HepG2 (cell line): ENCODE data around the gene KCNJ6. TPM values are rescaled to one million over a fixed set of nuclear protein-coding genes. Genes with fewer than 3 reads are reported as not detected.

Experiments used
- ATAC-seq: fragments of 200-7000 bp; cut with Tn5 transposase; 3 replicates; pipeline ENCODE4 v1.9.1; 2020; ENCODE audit warnings: mild to moderate bottlenecking, moderate library complexity
- BruUV-seq: library from RNA; stranded (reverse); fragments of 400-500 nt; replicated peaks from 2 replicates; lab custom pipeline; 2021; lab: Mats Ljungman, UMichigan
- CTCF ChIA-PET: fragments of 300-600 bp; formaldehyde crosslinking; extraction: SDS; loops from one replicate; lab custom pipeline; 2021; ENCODE audit warnings: low total read pairs, inconsistent platforms, low intra/inter-chr PET ratio; lab: Yijun Ruan, JAX
- POLR2A ChIA-PET: fragments of 350-600 bp; sonication (Branson Sonifier 250); formaldehyde crosslinking; loops from one replicate; lab custom pipeline; 2020; ENCODE audit warnings: antibody characterized with exemption, inconsistent platforms; lab: Yijun Ruan, JAX
- DNase-seq: peaks from one replicate; pipeline ENCODE4 v3.0.0-alpha.2; 2015; ENCODE audit warnings: low spot score
- FAIRE-seq: peaks from 3 replicates; lab custom pipeline; 2011; peaks lifted over from hg19 to GRCh38; lab: Jason Lieb, UNC
- H2AFZ ChIP-seq: one replicate; pipeline ENCODE4 v1.6.1; 2011; ENCODE audit warnings: low read length, inconsistent platforms
- H3K27ac ChIP-seq: fragments of 300-600 bp; 3 replicates; pipeline ENCODE4 v1.8.0; 2011; ENCODE audit warnings: mixed run types, mild to moderate bottlenecking, mixed read lengths, low read length, inconsistent platforms; ENCODE audit not compliant: insufficient read depth; ENCODE audit errors: extremely low read length
- H3K27me3 ChIP-seq, 2 experiments: fragments of 200-600 bp in 1 of 2; 2 replicates in 1 of 2; 3 replicates in 1 of 2; pipeline versions ENCODE4 v1.6.0 to v1.8.0; 2011; ENCODE audit warnings: low read length in 2 of 2, mild to moderate bottlenecking in 2 of 2, moderate library complexity in 2 of 2, inconsistent platforms in 1 of 2; ENCODE audit not compliant: insufficient read depth in 2 of 2, control insufficient read depth in 1 of 2
- H3K36me3 ChIP-seq, 2 experiments: fragments of 200-600 bp in 1 of 2; replicated peaks in 1 of 2; 2 replicates in 1 of 2; 3 replicates in 1 of 2; pipeline versions ENCODE4 v1.5.1 to v1.8.0; 2011; ENCODE audit warnings: low read length in 2 of 2, inconsistent platforms in 1 of 2; ENCODE audit not compliant: insufficient read depth in 2 of 2, control insufficient read depth in 1 of 2
- H3K4me1 ChIP-seq: 2 replicates; pipeline ENCODE4 v1.5.1; 2012; ENCODE audit warnings: low read length, inconsistent platforms; ENCODE audit not compliant: insufficient read depth
- H3K4me2 ChIP-seq: 2 replicates; pipeline ENCODE4 v1.6.0; 2011; ENCODE audit warnings: low read depth, low read length, inconsistent platforms
- H3K4me3 ChIP-seq, 3 experiments: fragments of 200-600 bp in 1 of 3; sonication (generic), shearing (Covaris generic) in 1 of 3; replicated peaks in 1 of 3; 2 replicates each; pipeline ENCODE4 v1.5.1; 2011 to 2016; ENCODE audit warnings: low read length in 3 of 3, inconsistent platforms in 2 of 3, low read depth in 2 of 3, mild to moderate bottlenecking in 2 of 3, control low read depth in 1 of 3, mixed read lengths in 1 of 3; ENCODE audit not compliant: insufficient read depth in 1 of 3
- H3K79me2 ChIP-seq: one replicate; pipeline ENCODE4 v1.6.1; 2011; ENCODE audit warnings: low read length, inconsistent platforms; ENCODE audit not compliant: insufficient read depth
- H3K9ac ChIP-seq: 2 replicates; pipeline ENCODE4 v1.6.0; 2011; ENCODE audit warnings: mild to moderate bottlenecking, low read depth, low read length, inconsistent platforms; ENCODE audit not compliant: insufficient read depth
- H3K9me3 ChIP-seq: 2 replicates; pipeline ENCODE4 v1.5.1; 2012; ENCODE audit warnings: mild to moderate bottlenecking, low read length
- H4K20me1 ChIP-seq: 2 replicates; pipeline ENCODE4 v1.6.0; 2011; ENCODE audit warnings: inconsistent platforms, mild to moderate bottlenecking, low read length, moderate library complexity; ENCODE audit not compliant: insufficient read depth
- MAFF ChIP-seq: IDR thresholded peaks from 2 replicates; pipeline ENCODE4 v1.6.1; 2011; ENCODE audit warnings: low read depth, low read length, improper control_type of control experiment
- PAWR ChIP-seq: sonication (generic); formaldehyde crosslinking; IDR thresholded peaks from 2 replicates; pipeline ENCODE4 v1.4.0; 2020; ENCODE audit warnings: missing genetic modification reagents, mild to moderate bottlenecking, borderline replicate concordance
- RAD21 ChIP-seq: fragments of 450-650 bp; formaldehyde crosslinking; IDR thresholded peaks from 2 replicates; pipeline ENCODE4 v1.5.0; 2020; ENCODE audit warnings: mild to moderate bottlenecking
- SRSF9 ChIP-seq: fragments of 200-400 bp; formaldehyde crosslinking; IDR thresholded peaks from 2 replicates; pipeline ENCODE4 v1.6.1; 2018; ENCODE audit warnings: borderline replicate concordance, mild to moderate bottlenecking, low read depth, low read length; ENCODE audit not compliant: insufficient read depth, poor library complexity, severe bottlenecking
- ZMAT3 ChIP-seq: sonication (generic); formaldehyde crosslinking; conservative IDR thresholded peaks from 2 replicates; pipeline ENCODE4 v1.7.0; 2021; ENCODE audit warnings: missing genetic modification reagents
- ZNF263 ChIP-seq: sonication (generic); formaldehyde crosslinking; IDR thresholded peaks from 2 replicates; pipeline ENCODE4 v1.4.0; 2020; ENCODE audit warnings: missing genetic modification reagents
- ZNF292 ChIP-seq: sonication (generic); formaldehyde crosslinking; IDR thresholded peaks from 2 replicates; pipeline ENCODE4 v1.8.1; 2022; ENCODE audit warnings: mild to moderate bottlenecking, low read depth, missing genetic modification reagents, borderline replicate concordance
- WGBS: methylation state at CpG from one replicate; pipeline ENCODE4 v1.1.6; 2017; ENCODE audit warnings: low lambda C conversion rate; 5-methylcytosine and 5-hydroxymethylcytosine counted together
- in situ Hi-C: cut with HindIII; loops from 2 replicates; pipeline ENCODE4 v1.10.0; 2017; ENCODE audit warnings: low pct_unique_long_range_greater_than_20kb; ENCODE audit not compliant: extremely low pct_ligation_motif_present
- intact Hi-C: fragments of 100-400 bp; cut with micrococcal nuclease; formaldehyde crosslinking; loops from one replicate; pipeline ENCODE4 v1.10.0; 2022; ENCODE audit not compliant: unreplicated experiment
- polyA plus RNA-seq, 8 experiments: library from polyadenylated mRNA; depleted of rRNA in 3 of 8; stranded (reverse) in 7 of 8; unstranded in 1 of 8; fragments of >200 nt; fragmentation: Illumina TruSeq in 4 of 8; extraction: Trizol in 4 of 8; gene quantifications; 2 replicates each; pipeline versions ENCODE4 v1.2.1 to v1.2.3, GENCODE V29; 2011 to 2016; ENCODE audit warnings: low read depth in 4 of 8, missing spikeins in 1 of 8, mixed read lengths in 1 of 8; ENCODE audit not compliant: insufficient read depth in 1 of 8
- total RNA-seq, 5 experiments: library from RNA; depleted of rRNA; stranded (reverse); fragments of >200 nt; fragmentation: Illumina TruSeq; extraction: Trizol; gene quantifications; 2 replicates each; pipeline ENCODE4 v1.2.3, GENCODE V29; 2016; ENCODE audit warnings: low read depth in 1 of 5
- TF ChIP-seq, protein P1 (sequence below): IDR thresholded peaks from 2 replicates; pipeline ENCODE4 v1.6.1; 2016; ENCODE audit warnings: missing compliant biosample characterization, missing genetic modification reagents, borderline replicate concordance
- TF ChIP-seq, protein P2 (sequence below): sonication (generic); formaldehyde crosslinking; IDR thresholded peaks from 2 replicates; pipeline ENCODE4 v1.5.1; 2020; ENCODE audit warnings: mild to moderate bottlenecking, missing genetic modification reagents, moderate library complexity
- TF ChIP-seq, protein P3 (sequence below), 2 experiments: sonication (generic) in 1 of 2; formaldehyde crosslinking in 1 of 2; IDR thresholded peaks; 2 replicates each; pipeline versions ENCODE4 v1.4.0 to v1.6.1; 2016 to 2020; ENCODE audit warnings: borderline replicate concordance in 1 of 2, low read depth in 1 of 2, mild to moderate bottlenecking in 1 of 2, missing genetic modification reagents in 1 of 2
- TF ChIP-seq, protein P4 (sequence below): sonication (generic); formaldehyde crosslinking; IDR thresholded peaks from 2 replicates; pipeline ENCODE4 v1.8.1; 2023; ENCODE audit warnings: mild to moderate bottlenecking, missing genetic modification reagents, borderline replicate concordance
- TF ChIP-seq, protein P5 (sequence below): fragments of 450-650 bp; IDR thresholded peaks from 2 replicates; pipeline ENCODE4 v1.6.1; 2017; ENCODE audit warnings: mild to moderate bottlenecking

Gene KCNJ6
- total and polyA plus RNA-seq, 2 of the 13 experiments (the other 11 are each of a cell fraction or from before 2014, with no cell fraction given) = not detected

DNA sequence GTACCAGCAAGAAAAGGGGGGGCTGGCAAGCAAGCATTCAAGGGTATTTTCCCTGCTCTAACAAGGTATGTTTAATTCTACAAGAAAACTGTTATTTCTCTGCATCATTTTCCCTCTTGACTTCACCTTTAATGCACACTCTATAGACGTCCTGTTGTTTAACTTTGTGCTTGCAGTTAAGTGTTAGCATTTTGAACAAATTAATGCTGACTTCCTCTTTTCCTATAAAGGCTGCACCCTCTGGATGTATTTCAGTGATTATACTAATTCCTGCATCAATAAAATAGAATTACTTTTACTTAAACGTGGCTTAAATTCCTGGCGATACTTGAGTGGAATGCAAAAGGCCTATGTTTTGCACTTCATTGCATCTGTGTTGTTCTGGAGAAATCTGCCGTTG, 183.3 kb downstream of the KCNJ6 start (continued):
- TF ChIP-seq, protein P1, sequence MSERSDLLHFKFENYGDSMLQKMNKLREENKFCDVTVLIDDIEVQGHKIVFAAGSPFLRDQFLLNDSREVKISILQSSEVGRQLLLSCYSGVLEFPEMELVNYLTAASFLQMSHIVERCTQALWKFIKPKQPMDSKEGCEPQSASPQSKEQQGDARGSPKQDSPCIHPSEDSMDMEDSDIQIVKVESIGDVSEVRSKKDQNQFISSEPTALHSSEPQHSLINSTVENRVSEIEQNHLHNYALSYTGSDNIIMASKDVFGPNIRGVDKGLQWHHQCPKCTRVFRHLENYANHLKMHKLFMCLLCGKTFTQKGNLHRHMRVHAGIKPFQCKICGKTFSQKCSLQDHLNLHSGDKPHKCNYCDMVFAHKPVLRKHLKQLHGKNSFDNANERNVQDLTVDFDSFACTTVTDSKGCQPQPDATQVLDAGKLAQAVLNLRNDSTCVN (CRISPR knock-in tag) = no peak
- TF ChIP-seq SRSF9 (no peak), PAWR (CRISPR knock-in tag) (no peak), RAD21 (CRISPR knock-in tag) (no peak)

DNA sequence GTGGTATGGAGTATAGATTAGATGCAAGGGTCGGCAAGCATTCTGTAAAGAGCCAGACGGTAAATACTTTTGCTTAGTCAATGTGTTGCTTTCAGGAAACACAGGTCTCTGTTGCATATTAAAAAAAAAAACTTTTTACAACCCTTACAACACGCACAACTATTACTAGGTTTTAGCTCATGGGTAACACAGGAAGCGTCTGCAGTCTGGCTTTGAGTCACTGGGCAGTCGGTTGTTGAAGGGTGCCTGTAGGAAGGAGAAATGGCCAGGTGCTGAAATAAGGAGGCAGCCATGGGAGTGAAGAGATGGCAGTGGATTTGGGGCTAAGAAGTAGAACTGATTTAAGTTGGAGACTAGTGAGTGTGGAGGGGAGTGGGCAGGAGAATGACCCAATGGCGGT, 192.1 kb downstream of the KCNJ6 start:
- no peaks in the 10 kb centered on the region for H4K20me1 ChIP-seq
- H3K9ac ChIP-seq = no peak overlapping the region
- no peaks in the 10 kb centered on the region for H3K4me1 ChIP-seq
- in situ Hi-C loops (loop anchor here (25.0 kb wide), 1 partner anchor 638 kb away; no protein-coding TSS in a partner anchor), intact Hi-C loops (no loop called here)
- no peak overlapping the region for H2AFZ ChIP-seq
- DNase-seq (no peak), ATAC-seq (no peak), FAIRE-seq (no peak)
- WGBS = 19% methylated on average over 6 of the region's 6 CpGs
- H3K9me3 ChIP-seq = no peaks in the 10 kb centered on the region
- H3K36me3 ChIP-seq = no peaks in the 10 kb centered on the region
- ChIA-PET CTCF (no interaction called here), POLR2A (no interaction called here)
- no peak overlapping the region for H3K27ac ChIP-seq
- no peak overlapping the region for H3K4me2 ChIP-seq
- BruUV-seq = no TSS peak
- no peaks in the 10 kb centered on the region for H3K79me2 ChIP-seq
- H3K27me3 ChIP-seq = 0 out of 5 replicates have a peak, but pooled peaks cover 0 to 4% of the 10 kb centered on the region in 2 experiments
- H3K4me3 ChIP-seq = no peak overlapping the region
- TF ChIP-seq ZNF292 (CRISPR knock-in tag) (no peak), MAFF (no peak), ZNF263 (CRISPR knock-in tag) (no peak), ZMAT3 (no peak)
- TF ChIP-seq, protein P2, sequence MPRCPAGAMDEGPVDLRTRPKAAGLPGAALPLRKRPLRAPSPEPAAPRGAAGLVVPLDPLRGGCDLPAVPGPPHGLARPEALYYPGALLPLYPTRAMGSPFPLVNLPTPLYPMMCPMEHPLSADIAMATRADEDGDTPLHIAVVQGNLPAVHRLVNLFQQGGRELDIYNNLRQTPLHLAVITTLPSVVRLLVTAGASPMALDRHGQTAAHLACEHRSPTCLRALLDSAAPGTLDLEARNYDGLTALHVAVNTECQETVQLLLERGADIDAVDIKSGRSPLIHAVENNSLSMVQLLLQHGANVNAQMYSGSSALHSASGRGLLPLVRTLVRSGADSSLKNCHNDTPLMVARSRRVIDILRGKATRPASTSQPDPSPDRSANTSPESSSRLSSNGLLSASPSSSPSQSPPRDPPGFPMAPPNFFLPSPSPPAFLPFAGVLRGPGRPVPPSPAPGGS = no peak
- TF ChIP-seq, protein P3, sequence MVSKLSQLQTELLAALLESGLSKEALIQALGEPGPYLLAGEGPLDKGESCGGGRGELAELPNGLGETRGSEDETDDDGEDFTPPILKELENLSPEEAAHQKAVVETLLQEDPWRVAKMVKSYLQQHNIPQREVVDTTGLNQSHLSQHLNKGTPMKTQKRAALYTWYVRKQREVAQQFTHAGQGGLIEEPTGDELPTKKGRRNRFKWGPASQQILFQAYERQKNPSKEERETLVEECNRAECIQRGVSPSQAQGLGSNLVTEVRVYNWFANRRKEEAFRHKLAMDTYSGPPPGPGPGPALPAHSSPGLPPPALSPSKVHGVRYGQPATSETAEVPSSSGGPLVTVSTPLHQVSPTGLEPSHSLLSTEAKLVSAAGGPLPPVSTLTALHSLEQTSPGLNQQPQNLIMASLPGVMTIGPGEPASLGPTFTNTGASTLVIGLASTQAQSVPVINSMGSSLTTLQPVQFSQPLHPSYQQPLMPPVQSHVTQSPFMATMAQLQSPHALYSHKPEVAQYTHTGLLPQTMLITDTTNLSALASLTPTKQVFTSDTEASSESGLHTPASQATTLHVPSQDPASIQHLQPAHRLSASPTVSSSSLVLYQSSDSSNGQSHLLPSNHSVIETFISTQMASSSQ (IDR thresholded peaks at IDR 0.05; ENCODE audit: low read depth) = no peak
- TF ChIP-seq, protein P3 (CRISPR knock-in tag; IDR thresholded peaks at IDR 0.05; ENCODE audit: borderline replicate concordance) = no peak
- TF ChIP-seq, protein P4, sequence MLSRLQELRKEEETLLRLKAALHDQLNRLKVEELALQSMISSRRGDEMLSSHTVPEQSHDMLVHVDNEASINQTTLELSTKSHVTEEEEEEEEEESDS (CRISPR knock-in tag) = no peak
- TF ChIP-seq, protein P5, sequence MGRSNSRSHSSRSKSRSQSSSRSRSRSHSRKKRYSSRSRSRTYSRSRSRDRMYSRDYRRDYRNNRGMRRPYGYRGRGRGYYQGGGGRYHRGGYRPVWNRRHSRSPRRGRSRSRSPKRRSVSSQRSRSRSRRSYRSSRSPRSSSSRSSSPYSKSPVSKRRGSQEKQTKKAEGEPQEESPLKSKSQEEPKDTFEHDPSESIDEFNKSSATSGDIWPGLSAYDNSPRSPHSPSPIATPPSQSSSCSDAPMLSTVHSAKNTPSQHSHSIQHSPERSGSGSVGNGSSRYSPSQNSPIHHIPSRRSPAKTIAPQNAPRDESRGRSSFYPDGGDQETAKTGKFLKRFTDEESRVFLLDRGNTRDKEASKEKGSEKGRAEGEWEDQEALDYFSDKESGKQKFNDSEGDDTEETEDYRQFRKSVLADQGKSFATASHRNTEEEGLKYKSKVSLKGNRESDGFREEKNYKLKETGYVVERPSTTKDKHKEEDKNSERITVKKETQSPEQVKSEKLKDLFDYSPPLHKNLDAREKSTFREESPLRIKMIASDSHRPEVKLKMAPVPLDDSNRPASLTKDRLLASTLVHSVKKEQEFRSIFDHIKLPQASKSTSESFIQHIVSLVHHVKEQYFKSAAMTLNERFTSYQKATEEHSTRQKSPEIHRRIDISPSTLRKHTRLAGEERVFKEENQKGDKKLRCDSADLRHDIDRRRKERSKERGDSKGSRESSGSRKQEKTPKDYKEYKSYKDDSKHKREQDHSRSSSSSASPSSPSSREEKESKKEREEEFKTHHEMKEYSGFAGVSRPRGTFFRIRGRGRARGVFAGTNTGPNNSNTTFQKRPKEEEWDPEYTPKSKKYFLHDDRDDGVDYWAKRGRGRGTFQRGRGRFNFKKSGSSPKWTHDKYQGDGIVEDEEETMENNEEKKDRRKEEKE = no peak
